HL-60 (cell line): Measurements from ENCODE around the gene TMPRSS6.

Source experiments
- CTCF ChIP-seq: IDR thresholded peaks from one replicate; pipeline ENCODE4 v1.5.1; 2011; ENCODE audit warnings: low read length, control low read depth, inconsistent platforms; ENCODE audit not compliant: insufficient read depth
- GABPA ChIP-seq: IDR thresholded peaks from 2 replicates; pipeline ENCODE4 v1.6.1; 2012; ENCODE audit warnings: low read depth
- POLR2AphosphoS5 ChIP-seq: IDR thresholded peaks from 2 replicates; pipeline ENCODE4 v1.6.1; 2012; ENCODE audit warnings: low read depth
- REST ChIP-seq: IDR thresholded peaks from 2 replicates; pipeline ENCODE4 v1.6.1; 2012; ENCODE audit warnings: low read depth; ENCODE audit not compliant: insufficient replicate concordance
- SPI1 ChIP-seq: IDR thresholded peaks from 2 replicates; pipeline ENCODE4 v1.6.1; 2012; ENCODE audit warnings: low read depth, mild to moderate bottlenecking, borderline replicate concordance

DNA sequence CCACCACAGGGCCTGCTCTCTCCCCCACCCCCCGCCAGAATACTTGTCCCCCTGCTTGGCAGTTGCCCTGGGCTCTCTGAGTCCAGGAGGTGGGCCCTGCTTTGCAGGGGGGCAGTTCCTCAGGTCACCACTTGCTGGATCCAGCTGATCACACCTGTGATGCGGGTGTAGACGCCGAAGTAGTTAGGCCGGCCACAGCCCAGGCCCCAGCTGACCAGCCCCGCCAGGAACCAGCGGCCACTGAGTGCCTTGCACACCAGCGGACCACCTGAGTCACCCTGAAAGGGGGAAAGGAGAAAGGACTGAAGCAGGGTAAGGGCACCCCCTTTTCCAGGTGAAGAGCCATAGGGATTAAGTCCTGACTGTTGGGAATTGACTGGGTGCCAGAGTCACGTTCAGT, 43.6 kb downstream of the TMPRSS6 start:
- TF ChIP-seq CTCF = no peak
- no peak for TF ChIP-seq POLR2AphosphoS5
- TF ChIP-seq SPI1 = no peak
- TF ChIP-seq GABPA = no peak
- no peak for TF ChIP-seq REST
